Fibroblast of skin of left quadriceps (primary cell): ENCODE measurements around the gene PNMT.

Experiments used
- DNase-seq, 2 experiments: peaks; one replicate each; pipeline ENCODE4 v3.0.0-alpha.2; 2013; ENCODE audit warnings: low read depth in 2 of 2

The PNMT gene

DNA sequence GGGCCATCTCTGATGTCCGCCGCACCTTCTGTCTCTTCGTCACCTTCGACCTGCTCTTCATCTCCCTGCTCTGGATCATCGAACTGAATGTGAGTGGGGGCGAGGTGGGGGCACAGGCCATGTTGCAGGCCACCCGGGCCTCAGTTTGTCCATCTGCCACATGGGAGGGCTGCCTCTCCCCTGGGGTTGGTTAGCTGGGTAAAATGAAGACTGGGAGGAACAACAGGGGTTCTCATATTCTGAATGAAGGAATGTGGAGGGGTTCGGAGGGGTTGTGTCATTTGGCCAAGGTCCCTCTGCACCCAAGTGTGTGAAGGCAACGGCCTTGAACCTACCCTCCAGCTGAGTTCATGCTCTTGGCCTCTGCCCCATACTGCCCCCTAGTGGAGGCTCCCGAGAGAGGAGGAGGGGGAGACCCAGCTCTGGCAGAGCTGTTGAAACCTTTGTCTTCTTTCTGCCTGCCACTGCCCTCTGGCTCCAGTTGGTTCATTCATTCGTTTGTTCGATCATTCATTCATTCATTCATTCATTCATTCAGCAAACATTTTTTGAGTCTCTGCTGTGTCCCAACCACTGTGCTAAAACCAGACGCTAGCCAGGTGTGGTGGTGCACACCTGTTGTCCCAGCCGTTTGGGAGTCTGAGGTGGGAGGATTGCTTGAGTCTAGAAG lies 14.5 kb upstream of the PNMT start:
- DNase-seq = no peak

- no peak for DNase-seq
Observed at GRCh38 chr17:39655105-39655504, 13.1 kb upstream of the PNMT start.

GRCh38 chr17:39658346-39658745 lies 9.9 kb upstream of the PNMT start:
- no peak for DNase-seq

DNA sequence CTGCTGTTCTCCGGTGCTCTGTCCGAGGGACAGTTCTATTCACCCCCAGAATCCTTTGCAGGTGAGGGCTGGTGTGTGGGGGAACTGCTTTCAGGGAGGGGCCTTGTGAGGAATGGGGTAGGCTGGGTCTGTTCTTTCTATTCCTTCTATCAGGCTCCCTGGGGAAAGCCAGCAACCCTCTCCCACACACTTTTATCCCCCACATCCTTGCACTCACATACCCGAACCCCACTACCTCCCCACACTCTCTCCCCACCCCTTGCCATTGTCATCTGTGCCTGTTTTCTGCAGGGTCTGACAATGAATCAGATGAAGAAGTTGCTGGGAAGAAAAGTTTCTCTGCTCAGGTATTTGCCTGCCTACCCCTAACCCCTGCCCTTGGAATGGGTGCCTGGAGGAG lies 9.5 kb upstream of the PNMT start:
- no peak for DNase-seq

DNA sequence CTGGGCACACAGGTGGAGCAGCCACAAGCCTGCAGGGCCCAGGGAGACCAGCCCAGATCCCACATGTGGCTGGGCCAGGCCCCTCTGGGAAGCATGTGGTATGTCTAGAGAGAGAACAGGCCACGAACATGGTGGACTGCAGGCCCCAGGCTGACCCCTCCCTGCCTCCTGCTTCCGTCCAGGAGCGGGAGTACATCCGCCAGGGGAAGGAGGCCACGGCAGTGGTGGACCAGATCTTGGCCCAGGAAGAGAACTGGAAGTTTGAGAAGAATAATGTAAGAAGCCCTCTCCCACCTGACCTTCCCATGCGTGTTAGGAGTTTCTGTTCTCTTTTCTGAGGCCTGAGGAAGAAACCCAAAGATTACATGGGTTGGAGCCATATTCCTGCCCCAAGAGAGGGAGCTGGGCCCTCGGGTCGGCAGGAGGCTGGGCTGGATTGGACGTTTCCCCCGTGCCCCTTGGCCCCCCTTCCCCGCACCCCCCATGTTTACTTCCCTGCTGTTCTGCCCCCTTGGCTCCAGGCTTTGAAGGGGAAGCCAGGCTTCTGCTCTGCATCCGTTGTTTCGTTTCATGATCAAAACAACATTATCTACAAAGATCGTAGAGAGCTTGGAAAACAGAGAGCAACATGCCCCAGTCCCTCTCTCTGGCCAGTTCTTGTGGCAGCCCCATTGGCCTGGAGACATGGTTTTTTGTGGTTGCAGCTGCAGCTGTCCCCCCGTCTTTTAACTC lies 8.8 kb upstream of the PNMT start:
- no peak for DNase-seq

DNA sequence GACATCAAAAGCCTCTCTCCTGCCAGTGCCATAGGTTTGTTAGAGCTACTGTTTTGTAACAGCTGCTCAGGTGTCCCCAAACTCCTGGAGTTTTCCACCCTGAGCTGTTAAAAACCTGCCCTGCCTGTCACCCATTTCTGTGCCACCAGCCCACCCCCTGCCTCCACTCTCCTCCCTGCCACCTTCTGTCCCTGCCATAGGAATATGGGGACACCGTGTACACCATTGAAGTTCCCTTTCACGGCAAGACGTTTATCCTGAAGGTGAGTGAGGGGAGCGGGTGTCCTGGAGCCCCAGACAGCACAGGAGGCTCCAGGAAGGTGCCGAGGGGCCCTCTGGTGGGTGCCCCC lies 8.3 kb upstream of the PNMT start:
- DNase-seq = no peak

DNA sequence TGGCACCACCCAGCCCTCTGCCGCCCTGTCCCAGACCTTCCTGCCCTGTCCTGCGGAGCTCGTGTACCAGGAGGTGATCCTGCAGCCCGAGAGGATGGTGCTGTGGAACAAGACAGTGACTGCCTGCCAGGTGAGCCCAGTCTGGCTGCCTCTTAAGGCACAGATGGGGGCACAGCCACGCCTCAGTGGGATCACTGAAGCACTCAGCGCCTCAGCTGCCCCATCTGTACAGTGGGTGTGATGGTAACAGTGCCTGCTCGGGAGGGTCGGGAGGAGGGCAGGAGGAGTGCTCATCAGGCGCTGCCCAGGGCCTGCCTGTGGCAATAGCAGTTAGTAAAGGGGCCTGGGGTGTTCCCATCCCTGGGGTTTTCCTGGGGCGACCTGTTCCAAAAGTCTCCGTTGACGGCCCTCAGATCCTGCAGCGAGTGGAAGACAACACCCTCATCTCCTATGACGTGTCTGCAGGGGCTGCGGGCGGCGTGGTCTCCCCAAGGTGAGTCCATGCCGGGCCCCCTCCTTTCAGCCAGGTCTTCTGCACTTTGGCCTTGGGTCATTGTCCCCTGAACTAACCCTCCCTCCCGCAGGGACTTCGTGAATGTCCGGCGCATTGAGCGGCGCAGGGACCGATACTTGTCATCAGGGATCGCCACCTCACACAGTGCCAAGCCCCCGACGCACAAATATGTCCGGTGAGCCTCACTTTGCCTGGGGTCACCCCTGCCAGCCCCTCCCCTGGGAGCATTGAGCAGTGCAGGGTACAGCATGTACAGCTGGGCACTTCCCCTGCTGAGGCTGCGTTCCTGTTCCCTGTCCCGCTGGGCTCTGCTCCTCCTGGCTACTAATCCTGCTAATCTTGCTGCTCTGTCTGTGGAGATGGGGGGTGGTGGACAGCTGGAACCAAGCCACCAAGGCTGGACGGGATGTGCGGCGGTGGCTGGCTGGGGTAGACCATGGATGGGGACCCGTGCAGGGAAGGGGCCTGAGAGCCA lies 7.6 kb upstream of the PNMT start:
- no peak for DNase-seq

- no peak for DNase-seq
Observed at GRCh38 chr17:39661744-39662541, 6.3 kb upstream of the PNMT start.

GRCh38 chr17:39662551-39663339 lies 5.5 kb upstream of the PNMT start:
- DNase-seq = no peak

- no peak for DNase-seq
Observed at GRCh38 chr17:39663340-39663687, 4.9 kb upstream of the PNMT start.

DNA sequence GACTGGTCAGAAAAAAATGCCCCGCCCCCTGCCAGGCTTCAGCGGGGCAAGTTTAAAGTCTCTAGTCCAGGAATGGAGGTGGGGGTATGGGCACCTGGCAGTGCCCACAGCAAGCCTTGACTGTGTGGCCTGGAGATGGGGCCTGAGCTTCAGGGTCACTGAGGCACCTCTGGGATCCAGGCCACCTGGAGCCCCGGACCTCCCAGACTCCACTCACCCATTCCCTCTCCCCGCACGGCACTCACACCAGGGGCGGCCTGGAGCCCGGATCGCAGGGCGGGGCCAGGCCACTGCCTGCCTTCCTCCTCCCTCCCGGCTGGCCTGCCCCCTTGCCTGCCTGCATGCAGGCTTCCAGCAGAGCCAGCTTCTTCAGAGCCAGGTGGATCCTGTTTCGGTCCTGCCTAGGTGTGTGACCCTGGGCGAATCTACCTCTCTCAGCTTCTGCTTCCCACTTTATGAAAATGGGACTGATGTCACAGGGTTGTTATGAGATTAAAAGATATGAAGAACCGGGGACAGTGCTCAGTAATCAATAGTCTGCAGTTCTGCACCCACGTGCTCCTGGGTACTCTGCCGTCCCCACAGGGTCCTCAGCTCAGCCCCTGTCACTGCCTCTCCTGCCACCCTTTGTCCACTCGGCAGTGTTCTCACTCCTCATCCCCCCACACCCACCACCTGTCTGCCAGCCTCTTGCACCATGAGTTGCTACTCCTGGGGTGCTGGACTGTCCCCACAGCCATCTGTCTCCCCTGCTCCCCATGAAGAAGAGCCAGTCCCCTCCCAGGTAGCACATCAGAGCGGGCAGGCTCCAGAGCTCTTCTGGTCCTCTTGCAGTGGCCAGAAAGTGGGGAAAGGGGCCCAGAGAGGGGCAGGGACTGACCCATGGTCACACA lies 4.3 kb upstream of the PNMT start:
- no peak for DNase-seq

DNA sequence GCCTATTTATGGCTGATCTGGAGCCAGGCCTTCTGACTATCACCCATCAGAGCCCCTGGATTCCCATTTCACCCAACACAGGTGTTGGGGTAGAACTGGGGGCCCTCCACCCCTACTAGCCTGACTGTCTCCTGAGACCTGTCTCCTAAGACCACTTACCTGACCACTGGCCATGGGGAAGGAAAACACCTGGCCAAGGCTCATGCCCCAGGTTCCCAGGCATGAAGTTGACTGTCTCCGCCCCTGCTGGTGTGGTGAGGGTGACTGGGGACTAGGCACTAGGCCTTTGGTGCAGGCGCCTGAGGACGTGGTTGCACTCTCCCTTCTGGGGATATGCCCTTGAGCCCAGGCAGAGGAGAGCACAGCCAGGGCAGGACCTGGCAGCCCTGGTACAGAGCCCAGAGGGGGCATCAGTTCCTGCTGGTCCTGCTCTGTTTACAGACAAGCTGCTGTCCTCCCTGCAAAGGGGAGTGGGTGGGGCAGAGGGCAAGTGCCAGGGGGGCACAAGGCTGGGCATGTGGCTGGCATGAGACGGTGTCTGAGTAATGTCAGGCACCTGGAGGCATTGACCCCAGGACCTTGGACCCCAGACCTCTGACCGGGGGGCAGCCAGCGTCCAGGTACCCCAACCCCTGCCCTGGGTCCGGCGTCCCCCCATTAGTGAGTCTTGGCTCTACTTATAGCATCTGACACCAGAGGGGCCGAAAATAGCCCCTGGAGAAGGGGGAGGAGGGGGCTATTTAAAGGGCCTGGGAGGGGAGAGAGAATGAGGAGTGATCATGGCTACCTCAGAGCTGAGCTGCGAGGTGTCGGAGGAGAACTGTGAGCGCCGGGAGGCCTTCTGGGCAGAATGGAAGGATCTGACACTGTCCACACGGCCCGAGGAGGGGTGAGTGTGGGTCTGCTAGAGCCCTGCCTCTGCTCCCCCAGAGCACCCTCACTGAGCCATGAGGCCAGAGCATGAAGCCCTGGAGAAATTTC lies 3.4 kb upstream of the PNMT start, which contains the start of gene TCAP:
Gene TCAP, plus strand, starts transcription at position 769 of the 981 bp plus-strand sequence. Its CDS starts 11 bp downstream, at position 780.
- DNase-seq = no peak

GRCh38 chr17:39665642-39666224 lies 2.5 kb upstream of the PNMT start:
- DNase-seq = no peak

GRCh38 chr17:39666231-39666600 lies 2.0 kb upstream of the PNMT start:
- no peak for DNase-seq

- no peak for DNase-seq
Observed at GRCh38 chr17:39666601-39667261, 1.5 kb upstream of the PNMT start.

- DNase-seq = no peak
Observed at GRCh38 chr17:39667262-39667944, 850 bp upstream of the PNMT start.
